HK-2 (cell line): ENCODE results near the gene EVL.

Source experiments
- DNase-seq: peaks from one replicate; pipeline ENCODE4 v3.0.0-alpha.2; 2018; ENCODE audit not compliant: unreplicated experiment

EVL gene

GRCh38 chr14:100084591-100084990 is 19.4 kb downstream of the EVL start:
- DNase-seq: no peak

- DNase-seq: no peak
These were observed 20.2 kb downstream of the EVL start for GRCh38 chr14:100085462-100085861.

- DNase-seq: no peak
These were observed 21.1 kb downstream of the EVL start for GRCh38 chr14:100086361-100086760.

- no peak for DNase-seq
These were observed 23.0 kb downstream of the EVL start for GRCh38 chr14:100088226-100088625.

- DNase-seq: no peak
These were observed 26.2 kb downstream of the EVL start for GRCh38 chr14:100091386-100091785.

- DNase-seq: no peak
These were observed 27.6 kb downstream of the EVL start for GRCh38 chr14:100092832-100093231.

GRCh38 chr14:100093319-100093718 is 28.1 kb downstream of the EVL start:
- no peak for DNase-seq

- DNase-seq: no peak
These were observed 31.4 kb downstream of the EVL start for GRCh38 chr14:100096656-100097055.

GRCh38 chr14:100098171-100098570 is 32.9 kb downstream of the EVL start:
- DNase-seq: no peak

- no peak for DNase-seq
These were observed 34.9 kb downstream of the EVL start for GRCh38 chr14:100100032-100100703.

- DNase-seq: no peak
These were observed 37.0 kb downstream of the EVL start for GRCh38 chr14:100102156-100102785.

- no peak for DNase-seq
These were observed 38.2 kb downstream of the EVL start for GRCh38 chr14:100103250-100104005.

- no peak for DNase-seq
These were observed 38.8 kb downstream of the EVL start for GRCh38 chr14:100104006-100104352.

- no peak for DNase-seq
These were observed 39.5 kb downstream of the EVL start for GRCh38 chr14:100104523-100105300.

- no peak for DNase-seq
These were observed 40.3 kb downstream of the EVL start for GRCh38 chr14:100105357-100106169.

GRCh38 chr14:100106250-100107112 is 41.3 kb downstream of the EVL start:
- DNase-seq: no peak

- DNase-seq: no peak
These were observed 42.0 kb downstream of the EVL start for GRCh38 chr14:100107236-100107635.

GRCh38 chr14:100108042-100108825 is 43.0 kb downstream of the EVL start:
- peak; percentile 63 for DNase-seq

GRCh38 chr14:100108840-100109593 is 43.8 kb downstream of the EVL start:
- DNase-seq: no peak
